Measurements from ENCODE around the gene CALCOCO2. TPM values are rescaled to one million over a fixed set of nuclear protein-coding genes. Genes with fewer than 3 reads are reported as not detected.

CALCOCO2 gene
- total and polyA plus RNA-seq, 4 donors, result 46.8 to 128 (median 93.1) TPM

DNA sequence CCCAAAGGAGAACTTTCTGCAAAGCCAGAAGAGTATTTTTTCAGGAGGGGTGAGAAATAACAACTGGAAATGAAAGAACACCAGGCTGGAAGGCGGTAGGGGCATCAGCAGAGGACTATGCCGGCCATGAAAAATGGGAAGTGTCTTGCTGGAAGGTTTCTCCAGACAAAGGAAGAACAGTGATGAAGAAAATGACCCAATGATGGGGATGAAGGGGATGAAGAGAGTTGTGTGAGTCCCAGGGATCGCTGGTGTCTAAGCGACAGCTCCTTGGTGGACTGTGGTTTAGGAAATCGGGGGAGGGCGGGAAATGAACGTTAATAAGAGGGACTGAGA lies 14.4 kb upstream of the CALCOCO2 start:
- Histone ChIP-seq H3K9ac (ENCODE audit: insufficient read depth in 1 of 2, low read length in 2 of 2) (no peak overlapping the region), H3K4me3 (no peak overlapping the region), H3K9me3 (ENCODE audit: control insufficient read depth in 4 of 4, insufficient read depth in 3 of 4, low read length in 3 of 4) (no peaks in the 10 kb centered on the region), H3K27ac (ENCODE audit: low read depth in 1 of 2, low read length in 1 of 2) (no peak overlapping the region), H3K27me3 (ENCODE audit: control insufficient read depth in 3 of 3, insufficient read depth in 3 of 3, low read length in 2 of 3) (peaks cover 0 to 22% (median 16%) of the 10 kb centered on the region in 3 donors), H3K4me1 (ENCODE audit: control insufficient read depth in 5 of 5, insufficient read depth in 5 of 5, low read length in 5 of 5) (peaks cover 0 to 10% (median 3%) of the 10 kb centered on the region in 5 donors), H3K36me3 (ENCODE audit: control insufficient read depth in 4 of 4, insufficient read depth in 4 of 4, low read length in 4 of 4) (no peaks in the 10 kb centered on the region)
- 8 to 11% methylated on average over 7 of the region's 7 CpGs for WGBS, 2 donors
- DNase-seq (no peak), ATAC-seq (ENCODE audit: insufficient read depth, low FRiP score) (no peak)
- TF ChIP-seq, protein P1, sequence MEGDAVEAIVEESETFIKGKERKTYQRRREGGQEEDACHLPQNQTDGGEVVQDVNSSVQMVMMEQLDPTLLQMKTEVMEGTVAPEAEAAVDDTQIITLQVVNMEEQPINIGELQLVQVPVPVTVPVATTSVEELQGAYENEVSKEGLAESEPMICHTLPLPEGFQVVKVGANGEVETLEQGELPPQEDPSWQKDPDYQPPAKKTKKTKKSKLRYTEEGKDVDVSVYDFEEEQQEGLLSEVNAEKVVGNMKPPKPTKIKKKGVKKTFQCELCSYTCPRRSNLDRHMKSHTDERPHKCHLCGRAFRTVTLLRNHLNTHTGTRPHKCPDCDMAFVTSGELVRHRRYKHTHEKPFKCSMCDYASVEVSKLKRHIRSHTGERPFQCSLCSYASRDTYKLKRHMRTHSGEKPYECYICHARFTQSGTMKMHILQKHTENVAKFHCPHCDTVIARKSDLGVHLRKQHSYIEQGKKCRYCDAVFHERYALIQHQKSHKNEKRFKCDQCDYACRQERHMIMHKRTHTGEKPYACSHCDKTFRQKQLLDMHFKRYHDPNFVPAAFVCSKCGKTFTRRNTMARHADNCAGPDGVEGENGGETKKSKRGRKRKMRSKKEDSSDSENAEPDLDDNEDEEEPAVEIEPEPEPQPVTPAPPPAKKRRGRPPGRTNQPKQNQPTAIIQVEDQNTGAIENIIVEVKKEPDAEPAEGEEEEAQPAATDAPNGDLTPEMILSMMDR (IDR thresholded peaks at IDR 0.05; ENCODE audit: control extremely low read depth, extremely low read depth), result no peak

DNA sequence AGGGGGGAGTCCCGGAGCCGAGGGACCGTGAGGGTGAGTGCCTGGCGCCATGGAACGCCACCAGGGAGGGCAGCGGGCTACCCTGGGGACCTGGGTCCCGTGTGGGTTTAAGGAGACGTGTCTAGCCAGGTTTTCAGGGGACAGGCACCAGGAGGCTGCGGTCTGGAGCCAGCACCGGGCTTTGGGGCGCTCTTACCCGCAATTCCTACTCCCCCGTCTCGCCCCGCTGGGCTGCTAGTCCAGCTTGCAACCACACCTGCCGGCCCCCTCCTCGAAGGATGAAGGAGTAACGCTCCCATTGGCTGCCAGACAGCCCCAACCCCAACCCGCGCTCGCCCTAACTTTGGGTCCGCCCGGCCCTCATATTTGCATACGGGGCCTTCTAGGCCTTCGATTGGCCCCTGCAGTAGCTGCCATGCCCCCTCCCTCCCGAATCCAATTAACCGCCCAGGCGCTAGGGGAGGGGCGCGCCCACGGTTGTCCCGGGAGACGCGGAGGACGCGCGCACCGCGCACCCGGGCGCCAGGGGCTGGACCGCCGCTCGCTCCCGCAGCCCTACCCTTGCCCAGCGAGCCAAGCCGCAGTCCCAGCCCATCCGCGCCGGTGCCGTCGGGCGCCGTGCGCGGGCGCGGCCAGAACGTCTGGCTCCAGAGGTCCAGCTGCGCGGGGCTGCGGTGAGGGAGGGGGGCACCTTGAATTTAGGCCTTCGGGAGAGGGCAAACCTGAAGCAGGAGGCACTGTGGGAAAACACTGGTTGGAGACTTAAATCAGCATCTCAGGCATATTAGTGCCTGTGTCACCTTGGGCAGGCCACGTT lies 13.9 kb upstream of the CALCOCO2 start, which contains the start of gene TTLL6:
Gene TTLL6 (minus strand): TSS at position 456 of the 817 bp plus-strand sequence. CDS start 157 bp downstream, at position 299.
- 1 to 2% methylated on average over 57 to 64 of the region's 64 CpGs for WGBS, 2 donors
- Histone ChIP-seq H3K4me1 (ENCODE audit: control insufficient read depth in 5 of 5, insufficient read depth in 5 of 5, low read length in 5 of 5) (peaks cover 0 to 10% (median 3%) of the 10 kb centered on the region in 5 donors), H3K27ac (ENCODE audit: low read depth in 1 of 2, low read length in 1 of 2) (no peak within 1 kb of the TSS), H3K27me3 (ENCODE audit: control insufficient read depth in 3 of 3, insufficient read depth in 3 of 3, low read length in 2 of 3) (peaks cover 0 to 22% (median 16%) of the 10 kb centered on the region in 3 donors), H3K4me3 (no peak within 1 kb of the TSS), H3K9ac (ENCODE audit: insufficient read depth in 1 of 2, low read length in 2 of 2) (peak within 1 kb of the TSS in 1 of 2 donors; percentile 26), H3K36me3 (ENCODE audit: control insufficient read depth in 4 of 4, insufficient read depth in 4 of 4, low read length in 4 of 4) (no peaks in the 10 kb centered on the region), H3K9me3 (ENCODE audit: control insufficient read depth in 4 of 4, insufficient read depth in 3 of 4, low read length in 3 of 4) (no peaks in the 10 kb centered on the region)
- peak; percentile 84 to 92 (median 88) for DNase-seq
- TF ChIP-seq, protein P1 (IDR thresholded peaks at IDR 0.05; ENCODE audit: control extremely low read depth, extremely low read depth), result no peak
- peak; percentile 99 for ATAC-seq (ENCODE audit: insufficient read depth, low FRiP score)

DNA sequence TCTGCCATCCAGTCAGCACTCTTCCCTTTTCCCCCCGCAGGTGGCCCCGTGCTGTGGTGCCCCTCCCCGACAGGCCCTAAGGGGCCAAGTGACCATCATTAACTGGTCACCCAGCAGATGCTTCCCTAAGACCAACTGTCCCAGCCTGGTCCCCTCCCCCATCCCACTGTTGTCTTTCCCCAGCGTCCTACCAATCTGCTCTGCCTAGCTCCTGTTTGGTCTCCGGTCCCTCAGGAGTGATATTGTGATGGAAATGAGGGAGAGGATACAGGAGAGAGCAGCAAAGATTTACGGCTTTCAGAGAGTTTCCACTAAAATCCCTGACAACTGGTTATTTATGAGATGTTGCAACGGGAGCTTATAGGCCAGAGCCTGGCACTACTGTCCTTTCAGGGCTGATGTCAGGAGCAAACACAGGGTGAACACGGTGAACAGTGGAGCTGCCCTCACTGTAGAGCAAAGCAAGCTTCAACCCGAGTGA lies 12.4 kb upstream of the CALCOCO2 start:
- TF ChIP-seq, protein P1 (IDR thresholded peaks at IDR 0.05; ENCODE audit: control extremely low read depth, extremely low read depth), result no peak
- H3K4me1 ChIP-seq (ENCODE audit: control insufficient read depth in 5 of 5, insufficient read depth in 5 of 5, low read length in 5 of 5), result peaks cover 0 to 8% (median 3%) of the 10 kb centered on the region in 5 donors
- H3K27ac ChIP-seq (ENCODE audit: low read depth in 1 of 2, low read length in 1 of 2), result no peak overlapping the region
- H3K9me3 ChIP-seq (ENCODE audit: control insufficient read depth in 4 of 4, insufficient read depth in 3 of 4, low read length in 3 of 4), result no peaks in the 10 kb centered on the region
- ATAC-seq (ENCODE audit: insufficient read depth, low FRiP score), result no peak
- 58 to 73% methylated on average over 9 of the region's 9 CpGs for WGBS, 2 donors
- H3K4me3 ChIP-seq, result no peak overlapping the region
- H3K36me3 ChIP-seq (ENCODE audit: control insufficient read depth in 4 of 4, insufficient read depth in 4 of 4, low read length in 4 of 4), result no peaks in the 10 kb centered on the region
- H3K27me3 ChIP-seq (ENCODE audit: control insufficient read depth in 3 of 3, insufficient read depth in 3 of 3, low read length in 2 of 3), result peaks cover 0 to 22% (median 16%) of the 10 kb centered on the region in 3 donors
- no peak overlapping the region for H3K9ac ChIP-seq (ENCODE audit: insufficient read depth in 1 of 2, low read length in 2 of 2)
- no peak for DNase-seq
